Gastrocnemius medialis (tissue), 4 donors: ENCODE results near the gene H2AZ2.
"Not testable (repeated sequence)": the region's sequence is repeated elsewhere in the genome, so short reads cannot be mapped to it uniquely, and the experiment has no call there.

Experiments
- POLR2A ChIP-seq, 2 donors: fragments of 450-650 bp; IDR thresholded peaks; one replicate each; pipeline ENCODE4 v1.6.1; 2017; ENCODE audit warnings: antibody characterized with exemption in 2 of 2, mild to moderate bottlenecking in 2 of 2, moderate library complexity in 2 of 2
- TF ChIP-seq, protein P1 (sequence below), 5 experiments: fragments of 450-650 bp in 3 of 5; fragments of 200-600 bp in 2 of 5; sonication (generic) in 2 of 5; IDR thresholded peaks in 4 of 5; conservative IDR thresholded peaks in 1 of 5; 1 replicate in 4 of 5; 2 replicates in 1 of 5; pipeline ENCODE4 v1.5.1; 2016 to 2019; ENCODE audit warnings: antibody characterized with exemption in 5 of 5, mild to moderate bottlenecking in 3 of 5, moderate library complexity in 3 of 5

DNA sequence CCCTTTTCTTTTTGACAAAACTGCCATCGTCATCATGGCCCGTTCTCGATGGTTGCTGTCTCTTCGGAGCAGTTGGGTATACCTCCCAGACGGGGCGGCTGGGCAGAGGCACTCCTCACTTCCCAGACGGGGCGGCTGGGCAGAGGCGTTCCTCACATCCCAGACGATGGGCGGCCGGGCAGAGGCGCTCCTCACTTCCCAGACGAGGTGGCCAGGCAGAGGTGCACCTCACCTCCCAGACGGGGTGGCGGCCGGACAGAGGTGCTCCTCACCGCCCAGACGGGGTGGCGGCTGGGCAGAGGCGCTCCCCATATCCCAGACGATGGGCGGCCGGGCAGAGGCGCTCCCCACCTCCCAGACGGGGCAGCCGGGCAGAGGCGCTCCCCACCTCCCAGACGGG lies 22.9 kb upstream of the H2AZ2 start:
- TF ChIP-seq, protein P1, sequence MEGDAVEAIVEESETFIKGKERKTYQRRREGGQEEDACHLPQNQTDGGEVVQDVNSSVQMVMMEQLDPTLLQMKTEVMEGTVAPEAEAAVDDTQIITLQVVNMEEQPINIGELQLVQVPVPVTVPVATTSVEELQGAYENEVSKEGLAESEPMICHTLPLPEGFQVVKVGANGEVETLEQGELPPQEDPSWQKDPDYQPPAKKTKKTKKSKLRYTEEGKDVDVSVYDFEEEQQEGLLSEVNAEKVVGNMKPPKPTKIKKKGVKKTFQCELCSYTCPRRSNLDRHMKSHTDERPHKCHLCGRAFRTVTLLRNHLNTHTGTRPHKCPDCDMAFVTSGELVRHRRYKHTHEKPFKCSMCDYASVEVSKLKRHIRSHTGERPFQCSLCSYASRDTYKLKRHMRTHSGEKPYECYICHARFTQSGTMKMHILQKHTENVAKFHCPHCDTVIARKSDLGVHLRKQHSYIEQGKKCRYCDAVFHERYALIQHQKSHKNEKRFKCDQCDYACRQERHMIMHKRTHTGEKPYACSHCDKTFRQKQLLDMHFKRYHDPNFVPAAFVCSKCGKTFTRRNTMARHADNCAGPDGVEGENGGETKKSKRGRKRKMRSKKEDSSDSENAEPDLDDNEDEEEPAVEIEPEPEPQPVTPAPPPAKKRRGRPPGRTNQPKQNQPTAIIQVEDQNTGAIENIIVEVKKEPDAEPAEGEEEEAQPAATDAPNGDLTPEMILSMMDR (IDR thresholded peaks at IDR 0.05 in 4 of 5, conservative IDR thresholded peaks at IDR 0.05 in 1 of 5): not testable (repeated sequence)
- TF ChIP-seq POLR2A (IDR thresholded peaks at IDR 0.05): not testable (repeated sequence)
